ENCODE results near the gene TNFRSF1A. TPM values are rescaled to one million over a fixed set of nuclear protein-coding genes. Genes with fewer than 3 reads are reported as not detected.

The TNFRSF1A gene
- total and polyA plus RNA-seq, 2 of the 13 experiments (the other 11 are each of a cell fraction or from before 2014, with no cell fraction given), result 41.5 to 61.2 TPM

DNA sequence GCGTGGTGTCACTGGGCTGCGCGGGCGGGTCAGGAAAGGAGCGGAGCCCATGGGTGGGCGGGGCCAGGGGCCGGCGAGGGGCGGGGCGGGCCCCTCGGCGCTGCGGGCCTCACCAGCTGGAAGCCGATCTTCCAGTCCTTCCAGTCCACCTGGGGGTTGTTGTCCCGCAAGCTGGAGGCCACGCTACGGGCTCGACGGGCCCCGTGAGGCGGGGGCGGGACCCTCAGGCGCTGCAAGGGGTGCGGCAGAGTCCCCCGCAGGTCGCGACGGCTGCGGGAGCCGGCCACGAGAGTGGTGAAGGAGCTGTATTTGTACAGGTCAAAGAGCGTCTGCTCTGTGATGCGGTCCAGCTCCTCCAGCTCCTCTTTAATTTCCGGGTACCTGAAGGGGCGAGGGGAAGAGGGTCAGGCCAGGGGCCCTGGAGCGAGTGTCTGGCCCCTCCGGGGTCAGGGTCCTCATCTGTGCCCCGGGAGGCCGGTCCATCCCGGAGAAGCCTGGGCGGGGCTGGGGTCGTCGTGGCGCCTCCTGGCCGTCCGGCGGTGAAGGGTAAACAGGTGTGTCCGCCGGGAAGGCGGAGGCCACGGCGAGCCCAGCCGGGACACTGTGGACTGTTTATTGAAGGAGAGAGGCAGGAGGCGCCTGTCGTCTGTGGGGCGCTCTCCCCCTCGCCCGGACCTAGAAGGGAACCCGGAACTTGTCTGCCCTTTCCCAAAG is 21.6 kb upstream of the TNFRSF1A start (continued):
- TF ChIP-seq, protein P1, sequence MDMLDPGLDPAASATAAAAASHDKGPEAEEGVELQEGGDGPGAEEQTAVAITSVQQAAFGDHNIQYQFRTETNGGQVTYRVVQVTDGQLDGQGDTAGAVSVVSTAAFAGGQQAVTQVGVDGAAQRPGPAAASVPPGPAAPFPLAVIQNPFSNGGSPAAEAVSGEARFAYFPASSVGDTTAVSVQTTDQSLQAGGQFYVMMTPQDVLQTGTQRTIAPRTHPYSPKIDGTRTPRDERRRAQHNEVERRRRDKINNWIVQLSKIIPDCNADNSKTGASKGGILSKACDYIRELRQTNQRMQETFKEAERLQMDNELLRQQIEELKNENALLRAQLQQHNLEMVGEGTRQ (IDR thresholded peaks at IDR 0.05; ENCODE audit: low read depth, low read length), result no peak
- TF ChIP-seq, protein P1 (CRISPR knock-in tag; IDR thresholded peaks at IDR 0.05; ENCODE audit: borderline replicate concordance), result no peak; the same call in 1 of the 2 replicates
- TF ChIP-seq, protein P2, sequence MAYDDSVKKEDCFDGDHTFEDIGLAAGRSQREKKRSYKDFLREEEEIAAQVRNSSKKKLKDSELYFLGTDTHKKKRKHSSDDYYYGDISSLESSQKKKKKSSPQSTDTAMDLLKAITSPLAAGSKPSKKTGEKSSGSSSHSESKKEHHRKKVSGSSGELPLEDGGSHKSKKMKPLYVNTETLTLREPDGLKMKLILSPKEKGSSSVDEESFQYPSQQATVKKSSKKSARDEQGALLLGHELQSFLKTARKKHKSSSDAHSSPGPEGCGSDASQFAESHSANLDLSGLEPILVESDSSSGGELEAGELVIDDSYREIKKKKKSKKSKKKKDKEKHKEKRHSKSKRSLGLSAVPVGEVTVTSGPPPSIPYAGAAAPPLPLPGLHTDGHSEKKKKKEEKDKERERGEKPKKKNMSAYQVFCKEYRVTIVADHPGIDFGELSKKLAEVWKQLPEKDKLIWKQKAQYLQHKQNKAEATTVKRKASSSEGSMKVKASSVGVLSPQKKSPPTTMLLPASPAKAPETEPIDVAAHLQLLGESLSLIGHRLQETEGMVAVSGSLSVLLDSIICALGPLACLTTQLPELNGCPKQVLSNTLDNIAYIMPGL (CRISPR knock-in tag; IDR thresholded peaks at IDR 0.05; ENCODE audit: borderline replicate concordance in 1 of 2, low read depth in 1 of 2), result peak; percentile 81 to 82
- peak; percentile 88 for TF ChIP-seq SKIL (CRISPR knock-in tag; IDR thresholded peaks at IDR 0.05; ENCODE audit: borderline replicate concordance)
- TF ChIP-seq ZNF792 (CRISPR knock-in tag; IDR thresholded peaks at IDR 0.05), result peak; percentile 52; the same call in 1 of the 2 replicates
- TF ChIP-seq MEIS1 (CRISPR knock-in tag; IDR thresholded peaks at IDR 0.05; ENCODE audit: borderline replicate concordance), result peak; percentile 68
- no peak for TF ChIP-seq ZNF431 (CRISPR knock-in tag; IDR thresholded peaks at IDR 0.05; ENCODE audit: borderline replicate concordance, low read depth)
- TF ChIP-seq ZFX (CRISPR knock-in tag; IDR thresholded peaks at IDR 0.05; ENCODE audit: low read depth), result peak; percentile 83
- TF ChIP-seq ZNF772 (CRISPR knock-in tag; IDR thresholded peaks at IDR 0.05), result peak; percentile 75
- no peak for TF ChIP-seq TCF7L2 (IDR thresholded peaks at IDR 0.05; ENCODE audit: low read depth, low read length)
- peak; percentile 63 for TF ChIP-seq SAP130 (CRISPR knock-in tag; IDR thresholded peaks at IDR 0.05; ENCODE audit: low read depth)
- TF ChIP-seq RELA (CRISPR knock-in tag; IDR thresholded peaks at IDR 0.05), result peak; percentile 26; the same call in 1 of the 2 replicates
- TF ChIP-seq RXRA (CRISPR knock-in tag; IDR thresholded peaks at IDR 0.05), result peak; percentile 82
- TF ChIP-seq NR2F1 (CRISPR knock-in tag; IDR thresholded peaks at IDR 0.05), result peak; percentile 46 to 54; a peak in 2 of 4 replicates
- no peak for TF ChIP-seq NFYC (CRISPR knock-in tag; IDR thresholded peaks at IDR 0.05)
- peak; percentile 73; the same call in 1 of the 2 replicates for TF ChIP-seq ZNF136 (CRISPR knock-in tag; IDR thresholded peaks at IDR 0.05; ENCODE audit: low read depth)
- TF ChIP-seq ZNF143 (CRISPR knock-in tag; IDR thresholded peaks at IDR 0.05), result no peak
